HepG2 (cell line): ENCODE measurements around the gene ELL. TPM values are rescaled to one million over a fixed set of nuclear protein-coding genes. Genes with fewer than 3 reads are reported as not detected.
A peak's percentile ranks its signal among the peaks of the same experiment; 100 is the strongest.

Source experiments
- AHR ChIP-seq: IDR thresholded peaks from 2 replicates; pipeline ENCODE4 v1.6.1; 2018; ENCODE audit warnings: missing genetic modification reagents, missing compliant biosample characterization
- ARNTL ChIP-seq: sonication (generic); formaldehyde crosslinking; IDR thresholded peaks from 2 replicates; pipeline ENCODE4 v1.4.0; 2020; ENCODE audit warnings: mild to moderate bottlenecking, missing genetic modification reagents
- HNF4G ChIP-seq, 2 experiments: sonication (generic) in 1 of 2; formaldehyde crosslinking in 1 of 2; IDR thresholded peaks; 2 replicates each; pipeline versions ENCODE4 v1.4.0 to v1.6.1; 2011 to 2020; ENCODE audit warnings: borderline replicate concordance in 2 of 2, low read depth in 2 of 2, mild to moderate bottlenecking in 2 of 2, low read length in 1 of 2, missing genetic modification reagents in 1 of 2, moderate library complexity in 1 of 2
- HOXA5 ChIP-seq: sonication (generic); formaldehyde crosslinking; IDR thresholded peaks from 2 replicates; pipeline ENCODE4 v1.4.0; 2020; ENCODE audit warnings: missing genetic modification reagents
- MAFG ChIP-seq: sonication (generic); formaldehyde crosslinking; IDR thresholded peaks from 2 replicates; pipeline ENCODE4 v1.5.1; 2020; ENCODE audit warnings: mild to moderate bottlenecking, missing genetic modification reagents
- MYNN ChIP-seq: sonication (generic); formaldehyde crosslinking; IDR thresholded peaks from 2 replicates; pipeline ENCODE4 v1.4.0; 2020; ENCODE audit warnings: mild to moderate bottlenecking, low read depth, missing genetic modification reagents
- NFYC ChIP-seq: IDR thresholded peaks from 2 replicates; pipeline ENCODE4 v1.6.1; 2016; ENCODE audit warnings: missing genetic modification reagents, missing compliant biosample characterization
- RBM39 ChIP-seq: fragments of 200-400 bp; formaldehyde crosslinking; IDR thresholded peaks from one replicate; pipeline ENCODE4 v1.6.1; 2018; ENCODE audit warnings: antibody characterized with exemption, mild to moderate bottlenecking, low read depth, low read length; ENCODE audit not compliant: poor library complexity, severe bottlenecking
- RFXANK ChIP-seq: IDR thresholded peaks from 2 replicates; pipeline ENCODE4 v1.6.1; 2016
- RNF2 ChIP-seq: fragments of 450-650 bp; conservative IDR thresholded peaks from 2 replicates; pipeline ENCODE4 v1.6.1; 2016; ENCODE audit warnings: low read depth
- SETDB1 ChIP-seq: sonication (generic); formaldehyde crosslinking; IDR thresholded peaks from 2 replicates; pipeline ENCODE4 v1.5.1; 2020; ENCODE audit warnings: missing genetic modification reagents, mild to moderate bottlenecking, borderline replicate concordance
- STAT6 ChIP-seq: sonication (generic); formaldehyde crosslinking; IDR thresholded peaks from 2 replicates; pipeline ENCODE4 v1.4.0; 2020; ENCODE audit warnings: missing genetic modification reagents, mild to moderate bottlenecking, borderline replicate concordance
- ZNF292 ChIP-seq: sonication (generic); formaldehyde crosslinking; IDR thresholded peaks from 2 replicates; pipeline ENCODE4 v1.8.1; 2022; ENCODE audit warnings: mild to moderate bottlenecking, low read depth, missing genetic modification reagents, borderline replicate concordance
- ZNF331 ChIP-seq: sonication (generic); formaldehyde crosslinking; IDR thresholded peaks from 2 replicates; pipeline ENCODE4 v1.4.0; 2020; ENCODE audit warnings: missing genetic modification reagents
- ZNF33B ChIP-seq: sonication (generic); formaldehyde crosslinking; IDR thresholded peaks from 2 replicates; pipeline ENCODE4 v1.5.1; 2020; ENCODE audit warnings: mild to moderate bottlenecking, missing genetic modification reagents
- ZNF350 ChIP-seq: sonication (generic); formaldehyde crosslinking; IDR thresholded peaks from 2 replicates; pipeline ENCODE4 v1.4.0; 2020; ENCODE audit warnings: mild to moderate bottlenecking, low read depth, missing genetic modification reagents, borderline replicate concordance
- ZNF629 ChIP-seq: sonication (generic); formaldehyde crosslinking; conservative IDR thresholded peaks from 2 replicates; pipeline ENCODE4 v1.5.0; 2020; ENCODE audit warnings: missing genetic modification reagents
- ZNF672 ChIP-seq: sonication (generic); formaldehyde crosslinking; IDR thresholded peaks from 2 replicates; pipeline ENCODE4 v1.8.1; 2022; ENCODE audit warnings: missing genetic modification reagents
- ZNF780A ChIP-seq: sonication (generic); formaldehyde crosslinking; IDR thresholded peaks from 2 replicates; pipeline ENCODE4 v1.8.0; 2022; ENCODE audit warnings: mild to moderate bottlenecking, missing genetic modification reagents, moderate library complexity
- ZNF841 ChIP-seq: sonication (generic); formaldehyde crosslinking; IDR thresholded peaks from 2 replicates; pipeline ENCODE4 v1.8.1; 2023; ENCODE audit warnings: missing genetic modification reagents, borderline replicate concordance
- ZSCAN31 ChIP-seq: sonication (generic); formaldehyde crosslinking; IDR thresholded peaks from 2 replicates; pipeline ENCODE4 v1.5.0; 2020; ENCODE audit warnings: low read depth, mild to moderate bottlenecking, missing genetic modification reagents
- polyA plus RNA-seq, 8 experiments: library from polyadenylated mRNA; depleted of rRNA in 3 of 8; stranded (reverse) in 7 of 8; unstranded in 1 of 8; fragments of >200 nt; fragmentation: Illumina TruSeq in 4 of 8; extraction: Trizol in 4 of 8; gene quantifications; 2 replicates each; pipeline versions ENCODE4 v1.2.1 to v1.2.3, GENCODE V29; 2011 to 2016; ENCODE audit warnings: low read depth in 4 of 8, missing spikeins in 1 of 8, mixed read lengths in 1 of 8; ENCODE audit not compliant: insufficient read depth in 1 of 8
- total RNA-seq, 5 experiments: library from RNA; depleted of rRNA; stranded (reverse); fragments of >200 nt; fragmentation: Illumina TruSeq; extraction: Trizol; gene quantifications; 2 replicates each; pipeline ENCODE4 v1.2.3, GENCODE V29; 2016; ENCODE audit warnings: low read depth in 1 of 5
- TF ChIP-seq, protein P1 (sequence below): sonication (generic); formaldehyde crosslinking; conservative IDR thresholded peaks from 2 replicates; pipeline ENCODE4 v1.8.0; 2022; ENCODE audit warnings: low read depth, missing genetic modification reagents
- TF ChIP-seq, protein P2 (sequence below): IDR thresholded peaks from 2 replicates; pipeline ENCODE4 v1.6.1; 2016; ENCODE audit warnings: missing genetic modification reagents, missing compliant biosample characterization
- TF ChIP-seq, protein P3 (sequence below): sonication (generic); formaldehyde crosslinking; IDR thresholded peaks from 2 replicates; pipeline ENCODE4 v1.4.0; 2020; ENCODE audit warnings: missing genetic modification reagents, borderline replicate concordance

Gene ELL
- total and polyA plus RNA-seq, 2 of the 13 experiments (the other 11 are each of a cell fraction or from before 2014, with no cell fraction given), result 3.7 to 5.4 TPM

GRCh38 chr19:18437491-18438330, 84.2 kb downstream of the ELL start, which contains the start of gene ISYNA1 (continued):
- TF ChIP-seq ZNF629 (CRISPR knock-in tag), result no peak
- TF ChIP-seq, protein P1, sequence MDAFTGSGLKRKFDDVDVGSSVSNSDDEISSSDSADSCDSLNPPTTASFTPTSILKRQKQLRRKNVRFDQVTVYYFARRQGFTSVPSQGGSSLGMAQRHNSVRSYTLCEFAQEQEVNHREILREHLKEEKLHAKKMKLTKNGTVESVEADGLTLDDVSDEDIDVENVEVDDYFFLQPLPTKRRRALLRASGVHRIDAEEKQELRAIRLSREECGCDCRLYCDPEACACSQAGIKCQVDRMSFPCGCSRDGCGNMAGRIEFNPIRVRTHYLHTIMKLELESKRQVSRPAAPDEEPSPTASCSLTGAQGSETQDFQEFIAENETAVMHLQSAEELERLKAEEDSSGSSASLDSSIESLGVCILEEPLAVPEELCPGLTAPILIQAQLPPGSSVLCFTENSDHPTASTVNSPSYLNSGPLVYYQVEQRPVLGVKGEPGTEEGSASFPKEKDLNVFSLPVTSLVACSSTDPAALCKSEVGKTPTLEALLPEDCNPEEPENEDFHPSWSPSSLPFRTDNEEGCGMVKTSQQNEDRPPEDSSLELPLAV, result no peak
- peak; percentile 17; the same call in 1 of the 2 replicates for TF ChIP-seq ZSCAN31
- TF ChIP-seq RBM39, result no peak
- TF ChIP-seq ZNF841 (CRISPR knock-in tag), result no peak
- no peak for TF ChIP-seq ARNTL (CRISPR knock-in tag)
- no peak; the same call in 1 of the 2 replicates for TF ChIP-seq NFYC (CRISPR knock-in tag)
- no peak for TF ChIP-seq ZNF292 (CRISPR knock-in tag)
- TF ChIP-seq, protein P2, sequence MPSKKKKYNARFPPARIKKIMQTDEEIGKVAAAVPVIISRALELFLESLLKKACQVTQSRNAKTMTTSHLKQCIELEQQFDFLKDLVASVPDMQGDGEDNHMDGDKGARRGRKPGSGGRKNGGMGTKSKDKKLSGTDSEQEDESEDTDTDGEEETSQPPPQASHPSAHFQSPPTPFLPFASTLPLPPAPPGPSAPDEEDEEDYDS, result peak; percentile 33; the same call in 1 of the 2 replicates
- no peak for TF ChIP-seq HNF4G (IDR thresholded peaks at IDR 0.05; ENCODE audit: borderline replicate concordance, low read depth, low read length)
- no peak for TF ChIP-seq HNF4G (CRISPR knock-in tag; IDR thresholded peaks at IDR 0.05; ENCODE audit: borderline replicate concordance, low read depth)
- no peak for TF ChIP-seq ZNF33B (CRISPR knock-in tag)
- 0 out of 2 replicates have a peak, but pooled peaks have one; percentile 18 for TF ChIP-seq HOXA5 (CRISPR knock-in tag)
- TF ChIP-seq, protein P3, sequence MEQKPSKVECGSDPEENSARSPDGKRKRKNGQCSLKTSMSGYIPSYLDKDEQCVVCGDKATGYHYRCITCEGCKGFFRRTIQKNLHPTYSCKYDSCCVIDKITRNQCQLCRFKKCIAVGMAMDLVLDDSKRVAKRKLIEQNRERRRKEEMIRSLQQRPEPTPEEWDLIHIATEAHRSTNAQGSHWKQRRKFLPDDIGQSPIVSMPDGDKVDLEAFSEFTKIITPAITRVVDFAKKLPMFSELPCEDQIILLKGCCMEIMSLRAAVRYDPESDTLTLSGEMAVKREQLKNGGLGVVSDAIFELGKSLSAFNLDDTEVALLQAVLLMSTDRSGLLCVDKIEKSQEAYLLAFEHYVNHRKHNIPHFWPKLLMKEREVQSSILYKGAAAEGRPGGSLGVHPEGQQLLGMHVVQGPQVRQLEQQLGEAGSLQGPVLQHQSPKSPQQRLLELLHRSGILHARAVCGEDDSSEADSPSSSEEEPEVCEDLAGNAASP (CRISPR knock-in tag), result peak; percentile 19
- TF ChIP-seq AHR (CRISPR knock-in tag), result no peak
- no peak for TF ChIP-seq STAT6 (CRISPR knock-in tag)
- TF ChIP-seq ZNF350, result 0 out of 2 replicates have a peak, but pooled peaks have one; percentile 3
- no peak for TF ChIP-seq ZNF780A (CRISPR knock-in tag)
- TF ChIP-seq SETDB1, result no peak
- TF ChIP-seq MYNN, result no peak
- no peak for TF ChIP-seq RFXANK (CRISPR knock-in tag)
- no peak for TF ChIP-seq ZNF672 (CRISPR knock-in tag)
- TF ChIP-seq MAFG, result no peak
- TF ChIP-seq ZNF331 (CRISPR knock-in tag), result no peak; the same call in 1 of the 2 replicates
- TF ChIP-seq RNF2, result 0 out of 2 replicates have a peak, but pooled peaks have one; percentile 47
